GM23338 (cell line): ENCODE data around the gene MEF2A. TPM values are rescaled to one million over a fixed set of nuclear protein-coding genes. Genes with fewer than 3 reads are reported as not detected.

Experiments
- ATAC-seq: fragments of 200-7000 bp; cut with Tn5 transposase; 3 replicates; pipeline ENCODE4 v1.9.1; 2020
- DNase-seq: peaks from one replicate; pipeline ENCODE4 v3.0.0-alpha.2; 2015; ENCODE audit warnings: low spot score
- H2AFZ ChIP-seq: fragments of 200-600 bp; sonication (generic); 2 replicates; pipeline ENCODE4 v1.8.0; 2016; ENCODE audit warnings: antibody characterized with exemption, mild to moderate bottlenecking, moderate library complexity
- H3F3A ChIP-seq: fragments of 200-600 bp; sonication (generic); replicated peaks from 2 replicates; pipeline ENCODE4 v1.8.0; 2017; ENCODE audit warnings: antibody characterized with exemption, mixed run types, low read depth
- H3K27ac ChIP-seq: fragments of 200-600 bp; sonication (generic); 2 replicates; pipeline ENCODE4 v1.6.1; 2016; ENCODE audit warnings: low read depth
- H3K27me3 ChIP-seq: fragments of 200-600 bp; sonication (generic); 2 replicates; pipeline ENCODE4 v1.8.0; 2016; ENCODE audit warnings: mild to moderate bottlenecking, mixed run types, moderate library complexity; ENCODE audit not compliant: insufficient read depth
- H3K36me3 ChIP-seq: fragments of 200-600 bp; sonication (generic); 2 replicates; pipeline ENCODE4 v1.8.0; 2016; ENCODE audit warnings: mild to moderate bottlenecking; ENCODE audit not compliant: insufficient read depth
- H3K4me1 ChIP-seq: fragments of 200-600 bp; sonication (generic); 2 replicates; pipeline ENCODE4 v1.8.0; 2016; ENCODE audit warnings: mild to moderate bottlenecking, moderate library complexity; ENCODE audit not compliant: insufficient read depth
- H3K4me2 ChIP-seq: fragments of 200-600 bp; sonication (generic); 2 replicates; pipeline ENCODE4 v1.7.1; 2017; ENCODE audit warnings: mixed run types
- H3K4me3 ChIP-seq: fragments of 200-600 bp; sonication (generic); 2 replicates; pipeline ENCODE4 v1.6.1; 2016; ENCODE audit warnings: mixed run types
- H3K79me2 ChIP-seq: fragments of 200-600 bp; sonication (generic); replicated peaks from 2 replicates; pipeline ENCODE4 v1.8.0; 2017; ENCODE audit warnings: mild to moderate bottlenecking; ENCODE audit not compliant: insufficient read depth
- H3K9me2 ChIP-seq: fragments of 200-600 bp; sonication (generic); 2 replicates; pipeline ENCODE4 v1.8.0; 2017; ENCODE audit not compliant: insufficient read depth
- H4K20me1 ChIP-seq: fragments of 200-600 bp; sonication (generic); replicated peaks from 2 replicates; pipeline ENCODE4 v1.8.0; 2017; ENCODE audit warnings: mild to moderate bottlenecking; ENCODE audit not compliant: insufficient read depth
- H3K27ac Mint-ChIP-seq: 2 replicates; pipeline ENCODE4 v1.8.0; 2020; ENCODE audit warnings: inconsistent platforms, mild to moderate bottlenecking, moderate library complexity, mixed read lengths
- H3K27me3 Mint-ChIP-seq: 3 replicates; pipeline ENCODE4 v1.8.0; 2022; ENCODE audit warnings: low read depth, mild to moderate bottlenecking, moderate library complexity, mixed read lengths, inconsistent platforms; ENCODE audit not compliant: insufficient read depth, poor library complexity
- H3K36me3 Mint-ChIP-seq: 3 replicates; pipeline ENCODE4 v1.8.0; 2021; ENCODE audit warnings: low read depth, mild to moderate bottlenecking, inconsistent platforms, moderate library complexity, mixed read lengths
- H3K4me1 Mint-ChIP-seq: 3 replicates; pipeline ENCODE4 v1.8.0; 2020; ENCODE audit warnings: mild to moderate bottlenecking, inconsistent platforms, mixed read lengths
- H3K4me3 Mint-ChIP-seq: 3 replicates; pipeline ENCODE4 v1.8.0; 2021; ENCODE audit warnings: moderate library complexity, mild to moderate bottlenecking, inconsistent platforms, mixed read lengths
- H3K9me3 Mint-ChIP-seq: 3 replicates; pipeline ENCODE4 v1.8.0; 2020; ENCODE audit warnings: moderate library complexity, mild to moderate bottlenecking, inconsistent platforms, mixed read lengths
- CREB1 ChIP-seq: fragments of 250-450 bp; sonication (Bioruptor Pico); IDR thresholded peaks from 2 replicates; pipeline ENCODE4 v1.5.0; 2020; ENCODE audit warnings: low read depth, mild to moderate bottlenecking, moderate library complexity
- CTCF ChIP-seq, 2 experiments: fragments of 200-600 bp in 1 of 2; sonication (generic) in 1 of 2; conservative IDR thresholded peaks; 2 replicates each; pipeline versions ENCODE4 v1.5.1 to v1.6.1; 2016 to 2017; ENCODE audit warnings: antibody characterized with exemption in 2 of 2, low read depth in 2 of 2, mild to moderate bottlenecking in 2 of 2, moderate library complexity in 1 of 2
- ETS1 ChIP-seq: IDR thresholded peaks from 2 replicates; pipeline ENCODE4 v1.6.1; 2016; ENCODE audit warnings: antibody characterized with exemption
- EZH2phosphoT487 ChIP-seq: fragments of 200-600 bp; sonication (generic); IDR thresholded peaks from one replicate; pipeline ENCODE4 v1.8.1; 2018; ENCODE audit warnings: antibody characterized with exemption; ENCODE audit not compliant: unreplicated experiment
- JUNB ChIP-seq: IDR thresholded peaks from one replicate; pipeline ENCODE4 v1.6.1; 2016; ENCODE audit warnings: antibody characterized with exemption; ENCODE audit not compliant: unreplicated experiment
- NANOG ChIP-seq: IDR thresholded peaks from 2 replicates; pipeline ENCODE4 v1.6.1; 2016; ENCODE audit warnings: antibody characterized with exemption, borderline replicate concordance
- POLR2AphosphoS5 ChIP-seq: IDR thresholded peaks from 2 replicates; pipeline ENCODE4 v1.6.1; 2016; ENCODE audit warnings: antibody characterized with exemption, low read depth
- REST ChIP-seq: IDR thresholded peaks from one replicate; pipeline ENCODE4 v1.6.1; 2018; ENCODE audit warnings: antibody characterized with exemption; ENCODE audit not compliant: unreplicated experiment
- STAT1 ChIP-seq: IDR thresholded peaks from one replicate; pipeline ENCODE4 v1.6.1; 2016; ENCODE audit warnings: antibody characterized with exemption; ENCODE audit not compliant: unreplicated experiment
- ZNF114 ChIP-seq: fragments of 250-450 bp; sonication (Bioruptor Pico); IDR thresholded peaks from 2 replicates; pipeline ENCODE4 v1.5.0; 2020; ENCODE audit warnings: mild to moderate bottlenecking, moderate library complexity
- ZNF331 ChIP-seq: fragments of 250-450 bp; sonication (Bioruptor Pico); IDR thresholded peaks from 2 replicates; pipeline ENCODE4 v1.5.0; 2020; ENCODE audit warnings: low read depth, mild to moderate bottlenecking, moderate library complexity
- ZNF462 ChIP-seq: fragments of 250-450 bp; sonication (Bioruptor Pico); IDR thresholded peaks from 2 replicates; pipeline ENCODE4 v1.5.0; 2020; ENCODE audit warnings: mild to moderate bottlenecking, moderate library complexity
- polyA plus RNA-seq: library from polyadenylated mRNA; unstranded; fragments of >200 nt; fragmentation: Nextera tagmentation; extraction: Ambion mirVana; gene quantifications from 2 replicates; pipeline ENCODE4 v1.2.1, GENCODE V29; 2016
- total RNA-seq: library from RNA; depleted of rRNA; stranded (reverse); fragments of >200 nt; shearing (Covaris generic); gene quantifications from 2 replicates; pipeline ENCODE4 v1.2.3, GENCODE V29; 2014

The MEF2A gene
- total and polyA plus RNA-seq, 2 experiments from 2014 or later = 20.3 to 42.3 TPM

GRCh38 chr15:99618941-99619411 lies 53.2 kb downstream of the MEF2A start (continued):
- TF ChIP-seq STAT1 = no peak
- TF ChIP-seq CTCF (conservative IDR thresholded peaks at IDR 0.05; ENCODE audit: low read depth in 2 of 2) = 0 out of 4 replicates have a peak, but pooled peaks of 1 of the 2 experiments have one; percentile 11

GRCh38 chr15:99619712-99620111 lies 53.9 kb downstream of the MEF2A start:
- peaks cover 9% of the 10 kb centered on the region for H3K9me3 Mint-ChIP-seq
- Histone ChIP-seq H2AFZ (no peak overlapping the region), H3F3A (no peaks in the 10 kb centered on the region), H3K4me3 (no peak overlapping the region), H3K79me2 (peaks cover 98% of the 10 kb centered on the region), H3K4me1 (peaks cover 17% of the 10 kb centered on the region), H3K36me3 (no peaks in the 10 kb centered on the region), H3K9me2 (no peaks in the 10 kb centered on the region), H3K4me2 (no peak overlapping the region), H4K20me1 (no peaks in the 10 kb centered on the region; the same call in 1 of the 2 replicates), H3K27me3 (no peaks in the 10 kb centered on the region), H3K27ac (no peak overlapping the region; the same call in 1 of the 2 replicates)
- ATAC-seq = no peak
- DNase-seq = no peak
- H3K27me3 Mint-ChIP-seq = no peaks in the 10 kb centered on the region
- H3K27ac Mint-ChIP-seq = no peak overlapping the region
- H3K4me1 Mint-ChIP-seq = peaks cover 33% of the 10 kb centered on the region
- H3K4me3 Mint-ChIP-seq = no peak overlapping the region
- peaks cover 14% of the 10 kb centered on the region for H3K36me3 Mint-ChIP-seq
- TF ChIP-seq NANOG (no peak), ZNF114 (no peak), ETS1 (no peak), CREB1 (CRISPR knock-in tag) (no peak), EZH2phosphoT487 (no peak), ZNF331 (CRISPR knock-in tag) (no peak), REST (no peak), ZNF462 (CRISPR knock-in tag) (no peak), STAT1 (no peak), POLR2AphosphoS5 (no peak), JUNB (no peak)
